ENCODE measurements around the gene SGMS2.

The SGMS2 gene

DNA sequence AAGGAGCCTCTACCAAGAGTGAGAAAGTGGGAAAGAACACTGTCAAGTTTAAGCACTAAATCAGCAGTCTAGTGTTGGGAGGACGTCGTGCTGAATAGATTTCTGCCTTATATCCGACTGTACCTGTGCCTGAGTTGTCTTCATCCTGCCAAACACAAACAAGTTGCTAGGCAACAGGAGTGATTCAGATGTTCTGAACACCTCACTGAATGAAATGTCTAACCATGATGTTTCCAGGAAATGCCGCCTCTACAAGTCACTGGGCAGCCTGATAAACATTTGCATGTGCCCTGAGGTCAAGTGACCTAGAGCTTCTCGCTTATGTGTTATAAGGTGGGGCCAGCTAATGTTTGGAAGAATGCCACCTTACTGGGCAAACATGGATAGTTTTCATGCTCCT is 37.9 kb downstream of the SGMS2 start:
- no peaks in the 10 kb centered on the region for H3K27me3 ChIP-seq (ENCODE audit: control insufficient read depth in 5 of 5, insufficient read depth in 4 of 5, low read length in 5 of 5)
- no peaks in the 10 kb centered on the region for H3K4me1 ChIP-seq (ENCODE audit: control insufficient read depth in 5 of 5, insufficient read depth in 5 of 5, low read length in 5 of 5)
- H3K9me3 ChIP-seq (ENCODE audit: control insufficient read depth in 5 of 5, low read length in 5 of 5), result no peaks in the 10 kb centered on the region
- H3K36me3 ChIP-seq (ENCODE audit: control insufficient read depth in 5 of 5, insufficient read depth in 5 of 5, low read length in 5 of 5), result peaks cover 0 to 2% (median 0%) of the 10 kb centered on the region in 5 donors
- no peak overlapping the region for H3K9ac ChIP-seq (ENCODE audit: low read length in 5 of 5)
- H3K27ac ChIP-seq (ENCODE audit: low read depth, low read length), result no peak overlapping the region
- no peak overlapping the region for H3K4me3 ChIP-seq (ENCODE audit: low read depth in 1 of 5, low read length in 5 of 5)

DNA sequence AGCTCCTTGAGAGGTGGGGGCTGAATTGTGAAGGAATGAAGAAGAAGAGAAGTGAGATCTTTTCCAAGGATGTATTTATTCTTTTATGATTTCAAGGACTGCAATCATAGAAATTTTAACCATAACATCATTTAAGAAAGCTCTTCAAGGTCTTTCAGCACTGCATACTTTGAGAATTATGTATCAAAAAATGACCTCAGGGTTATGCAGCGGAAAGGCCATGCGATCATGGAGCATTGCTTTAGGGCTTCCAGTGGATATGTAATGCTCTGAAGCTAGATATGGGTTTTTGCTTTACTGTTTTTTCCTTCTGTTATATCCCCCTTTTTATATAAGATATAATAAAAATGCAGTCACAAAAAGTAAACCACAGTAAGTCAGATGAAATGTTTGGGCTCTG is 38.7 kb downstream of the SGMS2 start:
- Histone ChIP-seq H3K27ac (ENCODE audit: low read depth, low read length) (no peak overlapping the region), H3K27me3 (ENCODE audit: control insufficient read depth in 5 of 5, insufficient read depth in 4 of 5, low read length in 5 of 5) (no peaks in the 10 kb centered on the region), H3K36me3 (ENCODE audit: control insufficient read depth in 5 of 5, insufficient read depth in 5 of 5, low read length in 5 of 5) (peaks cover 0 to 2% (median 0%) of the 10 kb centered on the region in 5 donors), H3K4me3 (ENCODE audit: low read depth in 1 of 5, low read length in 5 of 5) (no peak overlapping the region), H3K9me3 (ENCODE audit: control insufficient read depth in 5 of 5, low read length in 5 of 5) (no peaks in the 10 kb centered on the region), H3K9ac (ENCODE audit: low read length in 5 of 5) (no peak overlapping the region), H3K4me1 (ENCODE audit: control insufficient read depth in 5 of 5, insufficient read depth in 5 of 5, low read length in 5 of 5) (no peaks in the 10 kb centered on the region)

DNA sequence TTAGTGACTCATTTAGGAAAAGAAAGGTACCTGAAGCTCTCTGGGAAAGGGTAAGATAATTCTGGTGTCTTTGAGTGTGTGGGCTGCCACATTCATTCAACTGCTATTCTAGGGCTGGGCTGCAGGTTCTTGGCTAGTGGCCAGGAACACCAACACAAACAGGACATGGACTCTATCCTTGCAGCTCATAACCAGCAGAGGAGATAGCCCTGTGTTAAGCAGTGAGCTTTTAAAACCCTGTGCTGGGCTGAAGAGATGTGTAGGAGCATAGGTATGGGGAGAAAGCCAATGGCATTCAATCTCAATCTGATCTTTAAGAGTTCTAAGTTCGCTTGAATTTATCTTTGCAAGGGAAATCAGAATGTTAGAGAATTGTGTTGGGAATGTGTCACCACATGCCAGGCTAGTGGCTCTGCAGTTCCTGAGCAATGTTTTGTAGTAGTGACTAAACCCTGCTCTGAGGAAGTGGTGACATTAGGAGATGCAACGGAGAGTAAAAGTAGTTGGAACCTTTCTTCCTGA is 39.2 kb downstream of the SGMS2 start:
- no peaks in the 10 kb centered on the region for H3K9me3 ChIP-seq (ENCODE audit: control insufficient read depth in 5 of 5, low read length in 5 of 5)
- H3K36me3 ChIP-seq (ENCODE audit: control insufficient read depth in 5 of 5, insufficient read depth in 5 of 5, low read length in 5 of 5), result peaks cover 0 to 2% (median 0%) of the 10 kb centered on the region in 5 donors
- no peaks in the 10 kb centered on the region for H3K27me3 ChIP-seq (ENCODE audit: control insufficient read depth in 5 of 5, insufficient read depth in 4 of 5, low read length in 5 of 5)
- no peak overlapping the region for H3K9ac ChIP-seq (ENCODE audit: low read length in 5 of 5)
- H3K27ac ChIP-seq (ENCODE audit: low read depth, low read length), result no peak overlapping the region
- H3K4me3 ChIP-seq (ENCODE audit: low read depth in 1 of 5, low read length in 5 of 5), result no peak overlapping the region
- H3K4me1 ChIP-seq (ENCODE audit: control insufficient read depth in 5 of 5, insufficient read depth in 5 of 5, low read length in 5 of 5), result no peaks in the 10 kb centered on the region

DNA sequence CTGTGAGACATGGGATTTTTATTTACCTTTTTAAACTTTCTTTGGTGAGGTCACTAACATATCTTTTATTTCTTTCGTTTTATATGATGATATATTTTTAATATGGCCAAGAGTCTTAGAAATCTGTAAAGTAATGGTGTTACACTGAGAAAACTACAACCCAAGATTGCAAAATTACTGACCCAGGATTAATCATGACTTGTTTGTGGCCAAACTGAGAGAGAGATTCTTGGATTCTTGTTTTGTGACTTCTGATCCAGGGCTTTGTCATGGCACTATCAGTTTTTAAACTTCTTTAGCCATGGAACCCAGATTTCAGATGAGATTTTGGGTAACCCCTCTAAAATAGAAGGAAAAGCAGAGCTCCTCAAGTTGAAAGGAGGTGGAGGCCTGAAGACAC is 42.0 kb downstream of the SGMS2 start:
- no peak overlapping the region for H3K27ac ChIP-seq (ENCODE audit: low read depth, low read length)
- H3K27me3 ChIP-seq (ENCODE audit: control insufficient read depth in 5 of 5, insufficient read depth in 4 of 5, low read length in 5 of 5), result no peaks in the 10 kb centered on the region
- H3K36me3 ChIP-seq (ENCODE audit: control insufficient read depth in 5 of 5, insufficient read depth in 5 of 5, low read length in 5 of 5), result no peaks in the 10 kb centered on the region
- H3K4me1 ChIP-seq (ENCODE audit: control insufficient read depth in 5 of 5, insufficient read depth in 5 of 5, low read length in 5 of 5), result peaks cover 0 to 5% (median 0%) of the 10 kb centered on the region in 5 donors
- H3K9me3 ChIP-seq (ENCODE audit: control insufficient read depth in 5 of 5, low read length in 5 of 5), result no peaks in the 10 kb centered on the region
- no peak overlapping the region for H3K4me3 ChIP-seq (ENCODE audit: low read depth in 1 of 5, low read length in 5 of 5)
- no peak overlapping the region for H3K9ac ChIP-seq (ENCODE audit: low read length in 5 of 5)

DNA sequence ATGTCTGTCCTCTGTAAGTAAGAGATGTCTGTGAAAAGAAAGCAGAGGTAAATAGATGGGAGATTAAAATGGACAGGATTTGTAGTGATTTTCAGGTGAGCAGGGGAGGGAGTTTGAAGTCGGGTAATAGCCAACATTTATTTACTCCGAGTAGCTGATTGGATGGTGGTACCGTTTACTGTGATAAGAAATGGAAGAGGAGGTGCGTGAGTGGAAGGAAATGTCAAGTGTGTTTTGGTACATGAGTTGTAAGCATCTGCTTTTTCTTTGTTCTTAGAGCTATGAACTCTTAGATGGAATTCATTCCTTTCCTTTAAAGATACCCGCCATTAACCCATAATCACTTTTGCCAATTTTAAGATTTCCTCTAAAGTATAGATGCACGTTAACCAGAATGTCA is 45.5 kb downstream of the SGMS2 start:
- Histone ChIP-seq H3K9me3 (ENCODE audit: control insufficient read depth in 5 of 5, low read length in 5 of 5) (no peaks in the 10 kb centered on the region), H3K4me3 (ENCODE audit: low read depth in 1 of 5, low read length in 5 of 5) (no peak overlapping the region), H3K27me3 (ENCODE audit: control insufficient read depth in 5 of 5, insufficient read depth in 4 of 5, low read length in 5 of 5) (no peaks in the 10 kb centered on the region), H3K4me1 (ENCODE audit: control insufficient read depth in 5 of 5, insufficient read depth in 5 of 5, low read length in 5 of 5) (peaks cover 0 to 5% (median 0%) of the 10 kb centered on the region in 5 donors), H3K9ac (ENCODE audit: low read length in 5 of 5) (no peak overlapping the region), H3K36me3 (ENCODE audit: control insufficient read depth in 5 of 5, insufficient read depth in 5 of 5, low read length in 5 of 5) (no peaks in the 10 kb centered on the region), H3K27ac (ENCODE audit: low read depth, low read length) (no peak overlapping the region)

DNA sequence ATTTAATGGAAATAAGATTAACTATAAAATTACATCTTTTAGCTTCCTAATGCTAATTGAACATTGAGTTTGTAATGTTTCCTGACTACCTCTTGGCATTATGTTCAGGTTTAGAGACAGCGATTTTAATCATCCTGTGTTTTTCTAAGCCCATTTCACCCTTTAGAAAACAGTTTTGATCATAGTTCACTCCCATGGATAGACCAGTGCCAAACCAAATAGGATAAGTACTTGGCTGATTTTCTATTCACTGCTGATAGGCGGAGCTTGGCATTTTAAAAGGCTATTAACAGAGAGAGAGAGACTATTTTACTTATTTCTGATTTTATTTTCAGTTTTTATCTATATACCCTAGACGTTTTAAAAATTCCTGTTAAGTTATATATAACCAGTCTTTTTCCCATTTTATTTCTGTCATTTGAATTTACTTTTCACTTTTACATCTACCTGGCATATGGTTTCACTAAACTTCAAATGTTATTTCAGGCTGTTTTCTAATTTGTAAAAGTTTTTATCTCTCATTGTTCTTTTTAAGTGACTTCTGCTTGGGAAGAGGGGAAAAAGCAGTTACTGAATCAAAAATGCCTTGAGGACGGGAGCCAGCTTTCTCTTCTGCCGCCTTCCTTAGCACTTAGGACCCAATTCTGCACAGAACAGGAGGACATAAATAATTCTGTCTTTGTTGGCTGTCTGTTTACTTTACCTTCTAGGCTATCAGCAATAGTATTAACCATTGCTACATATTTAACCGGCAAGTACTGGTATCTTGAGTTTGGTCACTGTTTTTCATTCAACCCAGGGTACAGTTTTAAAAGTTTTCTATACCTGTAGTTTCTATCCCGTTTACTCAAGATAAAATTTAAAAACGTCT is 46.4 kb downstream of the SGMS2 start:
- Histone ChIP-seq H3K4me3 (ENCODE audit: low read depth in 1 of 5, low read length in 5 of 5) (no peak overlapping the region), H3K9ac (ENCODE audit: low read length in 5 of 5) (no peak overlapping the region), H3K4me1 (ENCODE audit: control insufficient read depth in 5 of 5, insufficient read depth in 5 of 5, low read length in 5 of 5) (peaks cover 0 to 5% (median 0%) of the 10 kb centered on the region in 5 donors), H3K9me3 (ENCODE audit: control insufficient read depth in 5 of 5, low read length in 5 of 5) (no peaks in the 10 kb centered on the region), H3K36me3 (ENCODE audit: control insufficient read depth in 5 of 5, insufficient read depth in 5 of 5, low read length in 5 of 5) (no peaks in the 10 kb centered on the region), H3K27ac (ENCODE audit: low read depth, low read length) (no peak overlapping the region), H3K27me3 (ENCODE audit: control insufficient read depth in 5 of 5, insufficient read depth in 4 of 5, low read length in 5 of 5) (no peaks in the 10 kb centered on the region)

DNA sequence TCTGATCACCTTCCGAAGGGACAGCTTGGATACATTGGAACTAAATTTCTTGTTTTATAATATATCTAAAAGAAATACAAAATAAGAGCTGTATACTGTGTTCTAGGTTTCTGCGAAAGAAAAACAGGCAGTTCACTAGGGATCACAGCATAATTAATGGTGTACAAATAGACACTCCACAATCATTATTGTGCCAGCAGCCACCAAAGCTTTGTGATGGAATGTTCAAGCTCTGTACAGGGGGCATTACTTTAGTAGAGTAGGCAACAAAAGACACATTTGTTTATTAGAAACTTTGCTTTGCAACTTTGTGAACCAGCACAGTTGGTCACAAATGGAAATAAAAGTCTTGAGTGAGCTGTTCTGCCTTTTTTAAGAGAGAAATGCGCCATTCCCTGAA is 49.3 kb downstream of the SGMS2 start:
- H3K27me3 ChIP-seq (ENCODE audit: control insufficient read depth in 5 of 5, insufficient read depth in 4 of 5, low read length in 5 of 5), result no peaks in the 10 kb centered on the region
- peaks cover 0 to 5% (median 0%) of the 10 kb centered on the region in 5 donors for H3K4me1 ChIP-seq (ENCODE audit: control insufficient read depth in 5 of 5, insufficient read depth in 5 of 5, low read length in 5 of 5)
- H3K36me3 ChIP-seq (ENCODE audit: control insufficient read depth in 5 of 5, insufficient read depth in 5 of 5, low read length in 5 of 5), result no peaks in the 10 kb centered on the region
- H3K4me3 ChIP-seq (ENCODE audit: low read depth in 1 of 5, low read length in 5 of 5), result no peak overlapping the region
- no peak overlapping the region for H3K27ac ChIP-seq (ENCODE audit: low read depth, low read length)
- no peaks in the 10 kb centered on the region for H3K9me3 ChIP-seq (ENCODE audit: control insufficient read depth in 5 of 5, low read length in 5 of 5)
- no peak overlapping the region for H3K9ac ChIP-seq (ENCODE audit: low read length in 5 of 5)

DNA sequence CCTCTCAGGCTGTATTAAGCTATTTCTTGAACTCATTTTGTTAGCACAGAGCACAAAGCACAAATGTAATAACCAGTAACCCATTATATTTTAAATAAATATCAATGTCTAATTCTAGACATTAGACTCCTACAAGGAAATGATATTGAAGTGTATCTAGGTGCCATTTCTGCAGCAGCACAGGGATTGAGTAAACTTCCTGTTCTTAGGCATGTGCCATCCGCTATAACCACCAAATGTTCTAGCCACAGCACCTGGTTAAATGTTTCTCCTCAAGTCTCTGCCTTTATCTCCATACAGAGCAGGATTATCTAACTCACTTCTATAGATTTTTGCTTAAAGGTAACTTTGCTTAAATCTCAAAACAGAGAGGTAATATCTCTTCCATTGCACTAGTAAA is 51.4 kb downstream of the SGMS2 start:
- no peaks in the 10 kb centered on the region for H3K27me3 ChIP-seq (ENCODE audit: control insufficient read depth in 5 of 5, insufficient read depth in 4 of 5, low read length in 5 of 5)
- no peaks in the 10 kb centered on the region for H3K9me3 ChIP-seq (ENCODE audit: control insufficient read depth in 5 of 5, low read length in 5 of 5)
- H3K27ac ChIP-seq (ENCODE audit: low read depth, low read length), result no peak overlapping the region
- no peak overlapping the region for H3K9ac ChIP-seq (ENCODE audit: low read length in 5 of 5)
- no peak overlapping the region for H3K4me3 ChIP-seq (ENCODE audit: low read depth in 1 of 5, low read length in 5 of 5)
- H3K4me1 ChIP-seq (ENCODE audit: control insufficient read depth in 5 of 5, insufficient read depth in 5 of 5, low read length in 5 of 5), result peaks cover 0 to 3% (median 0%) of the 10 kb centered on the region in 5 donors
- H3K36me3 ChIP-seq (ENCODE audit: control insufficient read depth in 5 of 5, insufficient read depth in 5 of 5, low read length in 5 of 5), result no peaks in the 10 kb centered on the region

DNA sequence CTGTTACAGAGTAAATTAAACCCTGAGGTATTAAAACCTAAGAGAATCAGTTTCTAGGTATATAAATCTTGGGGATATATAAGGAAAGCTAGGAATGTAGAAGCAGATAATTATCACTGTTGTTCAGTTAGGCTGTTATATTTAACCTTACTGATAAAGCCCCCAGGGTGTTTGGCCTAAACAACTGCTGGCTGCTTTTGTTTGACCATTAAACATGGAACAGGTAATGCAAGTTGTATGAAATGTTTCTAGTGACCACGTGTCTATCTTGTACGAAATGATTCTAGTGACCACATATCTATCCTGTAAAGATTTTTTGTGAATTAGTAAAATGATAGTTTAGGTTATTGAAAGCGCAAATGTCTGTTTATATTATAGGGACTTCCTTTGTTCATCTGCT is 52.6 kb downstream of the SGMS2 start:
- no peaks in the 10 kb centered on the region for H3K4me1 ChIP-seq (ENCODE audit: control insufficient read depth in 5 of 5, insufficient read depth in 5 of 5, low read length in 5 of 5)
- no peaks in the 10 kb centered on the region for H3K36me3 ChIP-seq (ENCODE audit: control insufficient read depth in 5 of 5, insufficient read depth in 5 of 5, low read length in 5 of 5)
- H3K27ac ChIP-seq (ENCODE audit: low read depth, low read length), result no peak overlapping the region

DNA sequence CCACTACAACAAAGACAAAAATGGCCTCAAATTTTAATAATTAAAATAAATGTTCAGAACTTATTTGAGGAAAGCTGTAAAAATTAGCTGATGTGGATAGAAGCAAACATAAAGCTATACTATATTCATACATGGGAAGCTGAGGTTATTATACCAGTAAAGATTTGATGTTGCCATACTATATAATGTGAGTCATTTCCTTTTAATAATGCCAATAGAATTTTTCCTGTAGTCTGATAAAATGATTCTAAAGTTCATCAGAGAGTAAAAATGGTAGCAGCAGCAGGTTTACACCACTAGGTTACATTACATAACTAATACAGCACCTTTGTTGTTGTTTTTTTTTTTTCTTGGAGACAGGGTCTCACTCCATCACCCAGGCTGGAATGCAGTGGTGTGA is 61.1 kb downstream of the SGMS2 start:
- Histone ChIP-seq H3K27ac (ENCODE audit: low read depth, low read length) (no peak overlapping the region), H3K9ac (ENCODE audit: low read length in 5 of 5) (no peak overlapping the region), H3K27me3 (ENCODE audit: control insufficient read depth in 5 of 5, insufficient read depth in 4 of 5, low read length in 5 of 5) (no peaks in the 10 kb centered on the region), H3K4me1 (ENCODE audit: control insufficient read depth in 5 of 5, insufficient read depth in 5 of 5, low read length in 5 of 5) (no peaks in the 10 kb centered on the region), H3K9me3 (ENCODE audit: control insufficient read depth in 5 of 5, low read length in 5 of 5) (peaks cover 0 to 8% (median 5%) of the 10 kb centered on the region in 5 donors), H3K4me3 (ENCODE audit: low read depth in 1 of 5, low read length in 5 of 5) (no peak overlapping the region), H3K36me3 (ENCODE audit: control insufficient read depth in 5 of 5, insufficient read depth in 5 of 5, low read length in 5 of 5) (no peaks in the 10 kb centered on the region)

More for the DNA sequence above, 52.6 kb downstream of the SGMS2 start:
- H3K27me3 ChIP-seq (ENCODE audit: control insufficient read depth in 5 of 5, insufficient read depth in 4 of 5, low read length in 5 of 5), result no peaks in the 10 kb centered on the region
- H3K4me3 ChIP-seq (ENCODE audit: low read depth in 1 of 5, low read length in 5 of 5), result no peak overlapping the region
- no peak overlapping the region for H3K9ac ChIP-seq (ENCODE audit: low read length in 5 of 5)
- H3K9me3 ChIP-seq (ENCODE audit: control insufficient read depth in 5 of 5, low read length in 5 of 5), result no peaks in the 10 kb centered on the region

All from subcutaneous abdominal adipose tissue (tissue), 5 donors.